Measurements from ENCODE around the gene PTGS2.
"Not testable (repeated sequence)": the region's sequence is repeated elsewhere in the genome, so short reads cannot be mapped to it uniquely, and the experiment has no call there.

The PTGS2 gene

DNA sequence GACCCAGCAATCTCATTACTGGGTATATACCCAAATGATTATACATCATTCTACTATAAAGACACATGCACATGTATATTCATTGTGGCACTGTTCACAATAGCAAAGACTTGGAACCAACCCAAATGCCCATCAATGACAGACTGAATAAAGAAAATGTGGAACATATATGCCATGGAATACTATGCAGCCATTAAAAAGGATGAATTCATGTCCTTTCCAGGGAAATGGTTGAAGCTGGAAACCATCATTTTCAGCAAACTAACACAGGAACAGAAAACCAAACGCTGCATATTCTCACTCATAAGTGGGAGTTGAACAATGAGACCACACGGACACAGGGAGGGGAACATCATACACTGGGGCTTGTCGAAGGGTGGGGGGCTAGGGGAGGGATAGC, 10.4 kb downstream of the PTGS2 start:
- not testable (repeated sequence) for DNase-seq

DNA sequence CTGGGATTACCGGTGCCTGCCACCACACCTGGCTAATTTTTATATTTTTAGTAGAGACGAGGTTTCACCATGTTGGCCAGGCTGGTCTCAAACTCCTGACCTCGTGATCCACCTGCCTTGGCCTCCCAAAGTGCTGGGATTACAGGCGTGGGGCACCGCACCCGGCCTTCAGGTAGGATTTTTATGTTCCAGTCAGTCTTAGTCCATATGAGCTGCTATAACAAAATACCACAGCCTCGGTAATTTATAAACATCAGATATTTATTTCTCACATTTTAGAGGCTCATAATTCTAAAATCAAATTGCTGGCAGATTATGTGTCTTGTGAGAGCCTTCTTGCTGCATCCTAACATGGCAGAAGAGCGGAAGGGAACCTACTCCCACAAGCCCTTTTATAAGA, 16.0 kb downstream of the PTGS2 start:
- DNase-seq = not testable (repeated sequence)

DNA sequence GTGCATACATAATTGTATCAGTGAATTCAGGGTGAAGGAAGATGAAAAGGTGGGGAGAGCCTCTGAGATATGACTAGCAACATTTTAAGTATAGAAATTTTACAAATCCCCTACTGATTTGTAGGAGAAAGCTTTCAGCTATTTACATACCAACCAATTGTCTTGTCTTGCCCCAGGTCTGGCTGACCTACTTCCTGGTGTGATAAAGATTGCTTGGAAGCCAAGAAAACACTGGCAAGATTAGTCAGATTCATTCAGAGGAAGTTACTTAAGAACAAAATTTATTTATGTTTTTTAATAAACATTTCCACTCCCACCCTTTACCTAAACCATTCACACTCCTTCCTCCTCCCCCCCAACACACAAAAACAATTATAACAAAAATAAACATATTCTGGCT, 17.5 kb downstream of the PTGS2 start:
- DNase-seq = no peak

DNA sequence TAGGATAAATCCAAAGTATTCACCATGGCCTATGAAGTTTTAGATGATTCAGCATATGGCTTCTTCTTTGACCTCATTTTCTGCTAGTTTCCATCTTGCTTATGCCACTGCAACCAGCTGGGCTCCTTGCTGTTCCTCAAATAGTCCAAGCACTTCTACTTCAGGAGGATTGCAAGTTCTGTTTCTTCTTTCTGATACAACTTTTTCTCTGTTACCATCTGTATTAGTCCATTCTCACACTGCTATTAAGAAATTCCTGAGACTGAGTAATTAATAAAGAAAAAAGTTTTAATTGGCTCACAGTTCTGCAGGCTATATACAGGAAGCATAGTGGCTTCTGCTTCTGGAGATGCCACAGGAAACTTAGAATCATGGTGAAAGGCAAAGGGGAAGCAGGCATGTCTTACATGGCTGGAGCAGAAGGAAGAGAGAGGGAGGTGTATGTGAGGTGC, 20.3 kb downstream of the PTGS2 start:
- no peak for DNase-seq

DNA sequence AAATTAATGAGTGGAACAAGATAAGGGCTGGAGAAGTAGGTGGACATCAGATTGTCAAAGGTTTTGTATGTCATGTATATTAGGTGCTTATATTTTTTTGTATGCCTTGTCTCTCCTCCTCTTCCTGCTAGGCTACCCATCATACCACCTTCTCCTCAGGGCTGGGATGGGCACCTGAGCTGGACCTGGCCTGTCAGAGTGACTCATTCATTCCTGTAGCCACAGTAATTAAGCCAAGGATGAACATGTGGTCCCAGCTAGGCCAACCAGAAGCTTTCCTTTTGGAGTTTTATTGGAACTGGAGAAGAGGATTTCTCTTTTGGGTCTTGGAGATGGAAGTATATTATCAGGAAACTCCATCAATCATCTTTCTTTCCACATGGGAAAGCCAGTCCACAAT, 21.2 kb downstream of the PTGS2 start:
- DNase-seq = no peak

DNA sequence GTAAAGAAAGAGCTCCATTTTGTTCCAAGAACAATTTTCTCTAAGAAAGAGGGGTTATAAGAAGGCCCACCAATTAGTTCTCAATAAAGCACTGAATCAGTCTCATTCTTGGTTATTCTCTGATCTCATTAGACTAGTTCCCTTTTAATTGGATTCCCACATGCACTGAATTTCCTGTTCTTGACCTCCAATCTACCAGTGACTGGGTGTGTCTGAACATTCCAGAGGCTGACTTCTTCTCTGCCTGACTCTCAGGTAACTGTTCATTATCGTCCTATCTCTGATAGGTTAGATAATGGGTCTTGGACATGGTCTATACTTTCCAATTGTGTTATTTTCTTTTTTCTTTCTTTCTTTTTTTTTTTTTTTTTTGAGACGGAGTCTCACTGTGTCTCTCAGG, 22.7 kb downstream of the PTGS2 start:
- no peak for DNase-seq

DNA sequence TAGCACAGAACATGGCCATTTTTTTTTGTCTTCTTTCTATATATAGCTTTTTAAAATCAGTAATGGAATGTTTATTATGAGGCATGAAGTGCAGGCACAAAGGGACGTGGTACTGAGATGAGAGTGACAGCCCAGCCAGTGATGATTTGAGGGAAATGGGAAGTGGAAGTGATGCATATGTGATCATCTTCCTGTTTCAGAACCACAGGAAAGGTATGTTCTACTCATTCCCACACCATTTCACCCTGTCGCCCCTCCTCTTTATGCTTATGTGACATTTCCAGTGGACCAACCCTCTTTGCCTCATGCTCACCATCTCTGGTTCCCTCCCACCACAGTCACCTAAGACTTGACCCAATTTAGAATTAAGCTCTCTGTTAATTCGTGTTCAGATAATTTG, 24.3 kb downstream of the PTGS2 start:
- DNase-seq = no peak

DNA sequence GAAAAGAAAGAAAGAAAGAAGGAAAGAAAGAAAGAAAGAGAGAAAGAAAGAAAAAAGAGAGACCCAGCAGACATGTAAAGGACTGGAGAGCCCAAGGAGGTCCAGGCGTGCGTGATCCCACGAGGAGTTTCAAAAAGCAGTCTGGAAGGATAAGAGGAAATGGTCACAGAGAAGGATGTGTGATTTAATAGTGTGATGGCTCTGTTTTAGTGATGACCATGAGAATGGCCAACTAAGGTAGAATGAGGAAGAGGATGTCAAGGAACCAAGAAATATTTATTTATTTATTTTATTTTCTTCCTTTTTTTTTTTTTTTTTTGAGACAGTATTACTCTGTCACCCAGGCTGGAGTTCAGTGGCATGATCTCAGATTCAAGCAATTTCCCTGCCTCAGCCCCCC, 25.5 kb downstream of the PTGS2 start:
- DNase-seq = no peak

DNA sequence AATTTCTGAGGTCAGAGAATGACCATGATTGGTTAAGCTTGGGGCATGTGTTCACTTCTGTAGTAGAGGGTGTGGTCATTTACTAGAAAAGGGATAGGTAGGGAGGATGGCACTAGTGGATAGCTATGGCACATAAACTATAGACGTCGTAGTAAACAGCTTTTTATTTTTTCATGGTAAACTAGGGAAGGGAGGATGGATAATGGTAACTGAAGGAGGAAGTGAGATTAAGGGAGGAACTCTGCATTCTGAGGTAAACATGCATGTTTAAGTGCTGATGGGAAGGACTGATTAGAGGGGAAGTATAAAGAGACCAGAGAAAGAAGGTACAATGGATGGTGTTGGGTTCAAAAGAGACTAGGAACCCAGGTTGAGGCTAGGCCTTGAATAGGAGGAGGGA, 26.9 kb downstream of the PTGS2 start:
- no peak for DNase-seq

DNA sequence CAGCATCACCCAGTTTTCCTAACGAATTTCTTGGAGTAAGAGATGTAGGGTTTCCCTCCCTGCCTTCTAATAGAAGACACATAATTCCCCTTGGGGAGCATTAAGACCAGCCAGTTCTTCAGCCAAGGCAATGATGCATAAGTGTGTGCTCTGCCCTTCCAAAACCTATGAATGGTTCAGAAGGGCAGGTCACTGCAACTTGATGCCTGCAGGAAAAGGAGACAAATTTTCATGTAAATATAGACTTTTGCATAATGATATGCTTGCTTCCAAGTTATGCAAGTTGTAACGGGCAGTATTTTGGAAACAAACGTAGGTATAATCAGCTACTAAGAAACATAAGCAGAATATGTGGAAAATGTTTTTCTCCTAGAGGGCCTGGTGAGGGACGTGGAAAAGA, 31.6 kb downstream of the PTGS2 start:
- no peak for DNase-seq

DNA sequence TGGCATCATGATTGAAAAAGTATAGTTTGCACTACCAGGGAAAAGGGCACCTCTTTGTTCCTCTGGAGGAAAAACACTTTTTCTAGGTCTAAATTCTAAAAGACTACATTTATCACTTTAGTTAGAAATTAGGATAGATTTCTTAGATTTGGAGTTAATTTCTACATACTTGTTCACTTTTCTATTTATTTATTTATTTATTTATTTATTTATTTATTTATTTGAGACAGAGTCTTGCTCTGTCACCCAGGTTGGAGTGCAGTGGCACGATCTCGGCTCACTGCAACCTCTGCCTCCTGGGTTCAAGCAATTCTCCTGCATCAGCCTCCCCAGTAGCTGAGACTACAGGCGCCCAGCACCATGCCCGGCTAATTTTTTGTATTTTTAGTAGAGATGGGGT, 32.2 kb downstream of the PTGS2 start:
- not testable (repeated sequence) for DNase-seq

DNA sequence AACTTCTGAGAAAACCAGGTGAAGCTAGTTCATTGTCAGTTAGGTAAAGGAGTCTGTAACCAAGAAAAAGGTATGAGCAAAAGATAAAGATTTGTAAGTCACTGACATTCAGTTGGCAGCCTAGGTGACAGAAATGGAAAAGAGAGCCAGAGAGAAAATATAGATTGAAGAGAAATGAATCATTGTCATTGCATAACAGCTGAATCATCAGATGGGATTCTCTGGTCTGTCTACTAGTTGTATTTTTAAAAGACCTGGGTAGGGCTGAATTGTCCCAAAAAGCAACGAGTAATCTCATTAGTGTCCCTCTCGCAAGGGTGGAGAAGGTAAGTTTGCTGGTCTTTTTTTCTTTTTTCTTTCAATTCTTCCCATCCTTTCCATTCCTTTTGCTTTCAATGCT, 36.6 kb downstream of the PTGS2 start:
- DNase-seq = no peak

DNA sequence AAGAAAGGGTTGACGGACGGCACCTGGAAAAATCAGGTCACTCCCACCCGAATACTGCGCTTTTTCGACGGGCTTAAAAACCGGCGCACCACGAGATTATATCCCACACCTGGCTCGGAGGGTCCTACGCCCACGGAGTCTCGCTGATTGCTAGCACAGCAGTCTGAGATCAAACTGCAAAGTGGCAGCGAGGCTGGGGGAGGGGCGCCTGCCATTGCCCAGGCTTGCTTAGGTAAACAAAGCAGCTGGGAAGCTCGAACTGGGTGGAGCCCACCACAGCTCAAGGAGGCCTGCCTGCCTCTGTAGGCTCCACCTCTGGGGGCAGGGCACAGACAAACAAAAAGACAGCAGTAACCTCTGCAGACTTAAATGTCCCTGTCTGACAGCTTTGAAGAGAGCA, 42.7 kb downstream of the PTGS2 start:
- DNase-seq = not testable (repeated sequence)

DNA sequence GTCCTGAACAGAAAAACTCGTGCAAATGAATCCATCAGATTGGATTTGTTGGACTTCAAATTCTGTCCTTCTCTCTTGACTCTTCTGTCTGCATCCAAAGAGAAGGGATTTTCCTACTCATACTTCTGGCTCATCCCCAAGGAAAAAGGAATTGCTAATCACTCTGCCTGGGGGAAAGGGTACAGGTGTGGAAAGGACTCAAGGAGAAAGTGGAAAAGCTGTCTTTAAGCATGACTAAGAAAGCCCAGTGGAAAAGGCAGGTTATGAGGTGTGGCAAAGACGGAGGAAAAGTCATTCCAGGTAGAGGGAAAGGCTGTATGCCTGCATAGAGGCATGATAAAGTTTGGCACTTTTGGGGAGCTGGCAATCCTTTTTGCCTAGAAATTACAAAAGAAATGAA, 43.4 kb downstream of the PTGS2 start:
- DNase-seq = no peak

DNA sequence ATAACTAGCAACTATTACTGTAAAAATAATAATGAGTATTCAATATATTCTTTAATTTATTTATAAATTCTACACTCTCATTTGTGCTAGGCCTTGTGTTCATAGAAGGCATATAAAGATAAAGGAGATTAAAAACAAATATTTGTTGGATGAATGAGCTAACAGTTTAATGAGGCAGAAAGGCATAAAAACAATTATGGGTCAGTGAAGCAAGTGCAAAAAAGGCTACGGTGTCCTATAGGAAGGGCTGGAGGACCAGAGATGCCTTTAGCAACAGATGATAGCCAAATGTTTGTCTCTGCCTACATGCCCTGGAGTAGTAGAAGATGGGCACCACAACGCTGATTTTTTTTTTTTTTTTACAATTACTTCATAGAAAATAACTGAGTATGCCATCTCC, 45.7 kb downstream of the PTGS2 start:
- no peak for DNase-seq

DNA sequence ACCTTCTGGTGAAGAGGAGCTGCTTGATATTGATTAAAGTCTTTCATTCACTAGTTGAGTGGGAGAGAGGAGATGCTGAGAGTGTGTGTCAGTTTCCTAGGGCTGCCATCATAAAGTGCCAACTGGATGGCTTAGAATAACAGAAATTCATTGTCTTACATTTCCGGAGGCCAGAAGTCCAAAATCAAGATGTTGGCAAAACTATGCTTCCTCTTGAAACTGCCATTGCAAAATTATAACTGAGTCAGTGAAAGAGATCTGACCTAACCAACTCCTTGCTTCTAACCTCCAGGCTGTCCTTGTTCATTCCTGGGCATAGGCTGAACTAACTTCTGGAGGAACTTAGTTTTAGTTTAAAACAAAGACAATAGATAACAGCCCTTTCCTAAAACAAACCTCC, 47.1 kb downstream of the PTGS2 start:
- no peak for DNase-seq

DNA sequence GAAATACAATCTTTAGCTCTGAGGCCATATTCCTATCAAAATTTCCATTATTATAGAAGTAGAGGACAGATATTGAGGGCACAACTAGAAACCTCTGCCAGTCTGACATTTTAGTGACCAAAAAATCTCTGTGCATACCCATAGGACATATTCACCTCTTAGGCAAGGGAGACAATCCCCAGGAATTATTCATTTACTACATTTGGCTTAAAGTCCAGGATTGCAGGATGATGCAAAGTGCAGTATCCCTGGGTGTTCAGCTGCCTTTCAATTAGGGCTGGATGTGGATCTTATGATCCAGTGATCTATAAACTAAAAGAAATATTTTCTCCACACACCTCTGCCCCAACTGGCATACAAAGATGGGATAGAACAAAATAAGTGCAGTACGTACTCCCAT, 50.9 kb downstream of the PTGS2 start:
- DNase-seq = no peak

DNA sequence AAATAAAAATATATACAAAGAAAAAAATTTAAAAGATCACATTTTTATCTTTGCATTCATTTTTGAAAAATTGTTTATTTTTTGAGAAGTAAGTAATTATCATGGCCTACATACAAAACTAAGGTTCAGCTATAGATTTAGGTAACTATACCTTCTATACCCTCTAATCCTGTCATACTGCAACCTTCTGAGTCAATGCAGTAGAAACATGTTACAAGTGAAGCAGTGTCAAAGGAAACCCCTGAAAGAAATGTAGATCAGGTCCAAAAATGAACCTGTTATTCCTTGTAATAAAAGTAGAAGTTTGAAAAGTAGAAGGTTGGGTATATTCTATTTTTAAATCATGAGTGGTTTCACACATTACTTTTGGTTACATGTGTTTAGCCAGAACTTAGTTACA, 51.3 kb downstream of the PTGS2 start:
- DNase-seq = no peak

DNA sequence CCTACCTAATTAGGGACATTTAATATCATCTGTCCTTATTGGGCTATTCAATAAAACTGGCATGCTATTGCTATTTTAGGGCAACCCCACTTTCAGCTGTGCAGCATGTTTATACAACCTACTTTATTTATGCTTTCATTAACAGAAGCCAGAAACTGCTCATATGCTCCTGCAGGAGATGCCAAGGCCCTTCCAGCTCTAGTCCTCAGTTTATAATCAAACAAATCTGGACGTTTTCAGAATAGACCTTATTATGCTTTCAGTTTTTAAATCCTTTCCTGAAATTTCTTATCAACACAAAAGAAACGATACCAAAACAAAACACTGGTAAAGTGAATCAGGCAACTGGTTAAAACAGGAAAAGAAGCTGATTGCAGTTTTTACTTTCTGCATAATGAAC, 53.2 kb downstream of the PTGS2 start:
- DNase-seq = no peak

DNA sequence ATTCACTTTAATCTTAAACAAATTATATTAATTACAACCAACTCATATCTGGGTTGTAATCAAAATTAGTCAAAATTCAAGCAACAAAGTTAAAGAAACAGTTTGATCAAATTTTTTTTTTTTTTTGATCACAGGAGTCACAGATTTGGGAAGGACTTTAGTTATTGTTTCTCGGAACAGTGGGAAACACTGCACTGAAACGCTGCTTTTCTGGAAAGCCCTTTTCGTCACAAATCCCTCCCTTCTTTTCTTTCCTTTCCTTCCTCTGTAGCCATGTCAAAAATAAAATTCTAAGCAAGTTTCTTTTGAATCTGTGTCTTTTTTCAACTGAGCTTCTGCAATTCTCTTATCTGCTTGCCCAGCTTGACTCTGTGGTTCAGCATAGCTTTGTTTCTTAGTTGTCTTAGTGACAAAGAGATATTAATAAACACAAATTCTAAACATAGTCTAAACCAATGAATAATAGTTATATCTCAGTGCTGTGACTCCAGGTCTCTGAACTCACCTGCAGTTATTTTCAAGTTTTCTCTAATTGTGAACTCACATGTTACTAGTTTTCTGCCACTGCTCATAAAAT, 53.8 kb downstream of the PTGS2 start:
- no peak for DNase-seq

DNA sequence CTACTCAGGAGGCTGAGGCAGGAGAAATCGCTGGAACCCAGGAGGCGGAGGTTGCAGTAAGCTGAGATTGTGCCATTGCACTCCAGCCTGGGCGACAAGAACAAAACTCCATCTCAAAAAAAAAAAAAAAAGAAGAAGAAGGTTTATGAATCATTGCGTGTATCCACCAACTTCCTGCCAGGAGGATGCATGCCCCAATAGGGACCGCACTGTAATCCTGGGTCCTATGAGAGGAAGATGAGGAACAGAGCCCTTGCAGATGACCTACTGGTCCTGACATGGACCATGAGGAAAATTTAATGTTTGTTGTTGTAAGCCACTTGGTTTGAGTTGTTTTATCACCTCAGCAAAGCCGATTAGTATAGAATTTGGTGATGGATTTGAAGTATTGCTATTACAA, 56.7 kb downstream of the PTGS2 start:
- DNase-seq = no peak

All from GOT3 (cell line).